Measurements from ENCODE around the gene NHEJ1.
"Not testable (repeated sequence)": the region's sequence is repeated elsewhere in the genome, so short reads cannot be mapped to it uniquely, and the experiment has no call there.

NHEJ1 gene, protein sequence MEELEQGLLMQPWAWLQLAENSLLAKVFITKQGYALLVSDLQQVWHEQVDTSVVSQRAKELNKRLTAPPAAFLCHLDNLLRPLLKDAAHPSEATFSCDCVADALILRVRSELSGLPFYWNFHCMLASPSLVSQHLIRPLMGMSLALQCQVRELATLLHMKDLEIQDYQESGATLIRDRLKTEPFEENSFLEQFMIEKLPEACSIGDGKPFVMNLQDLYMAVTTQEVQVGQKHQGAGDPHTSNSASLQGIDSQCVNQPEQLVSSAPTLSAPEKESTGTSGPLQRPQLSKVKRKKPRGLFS
- 0.76 to 6.5 (median 2.5) reads per million in 17 experiments for total RNA-seq

DNA sequence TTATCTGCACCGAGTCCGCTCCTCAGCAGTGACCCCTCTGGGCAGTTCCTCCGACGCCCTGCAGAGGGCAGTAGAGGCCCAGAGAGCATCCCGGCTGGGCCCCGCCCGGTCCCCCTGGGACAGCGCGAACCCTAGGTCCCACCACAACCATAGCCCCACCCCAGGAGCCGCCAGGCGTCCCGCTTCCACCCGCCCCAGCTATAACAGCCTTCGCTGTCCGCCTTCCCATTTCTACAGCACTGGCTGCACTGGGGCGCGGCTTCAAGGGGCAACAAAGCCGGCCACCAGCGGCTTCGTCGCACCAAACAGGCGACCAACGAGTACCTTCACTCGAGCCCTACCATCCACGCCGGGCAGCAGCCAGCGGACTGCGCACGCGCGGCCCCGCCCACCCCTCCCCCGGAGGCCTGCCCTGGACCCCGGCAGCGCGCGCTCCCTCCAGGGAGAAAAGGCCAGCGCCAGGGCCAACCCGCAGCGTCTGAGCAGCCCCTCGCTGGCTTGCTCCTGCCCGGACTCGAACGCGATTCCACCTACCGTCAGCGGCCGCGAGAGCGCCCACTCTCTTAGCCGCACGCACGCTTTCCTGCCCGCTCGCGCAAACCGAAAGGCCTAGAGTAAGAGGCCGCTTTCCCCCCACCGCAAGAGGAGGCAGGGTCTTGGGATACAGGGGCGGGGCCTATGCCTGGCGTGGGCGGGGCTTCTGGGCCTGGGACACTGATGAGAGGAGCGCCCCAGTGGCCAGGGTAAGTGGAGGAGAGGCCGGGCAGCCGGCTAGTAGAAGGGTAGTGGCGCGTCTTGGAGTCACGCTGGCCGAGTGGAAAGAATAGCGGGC, at the start of gene NHEJ1:
Gene NHEJ1 (minus strand): TSS at position 630 of the 832 bp plus-strand sequence. CDS start 2,453 bp downstream, outside the sequence.
- peak; percentile 96 to 98 (median 97) for DNase-seq

DNA sequence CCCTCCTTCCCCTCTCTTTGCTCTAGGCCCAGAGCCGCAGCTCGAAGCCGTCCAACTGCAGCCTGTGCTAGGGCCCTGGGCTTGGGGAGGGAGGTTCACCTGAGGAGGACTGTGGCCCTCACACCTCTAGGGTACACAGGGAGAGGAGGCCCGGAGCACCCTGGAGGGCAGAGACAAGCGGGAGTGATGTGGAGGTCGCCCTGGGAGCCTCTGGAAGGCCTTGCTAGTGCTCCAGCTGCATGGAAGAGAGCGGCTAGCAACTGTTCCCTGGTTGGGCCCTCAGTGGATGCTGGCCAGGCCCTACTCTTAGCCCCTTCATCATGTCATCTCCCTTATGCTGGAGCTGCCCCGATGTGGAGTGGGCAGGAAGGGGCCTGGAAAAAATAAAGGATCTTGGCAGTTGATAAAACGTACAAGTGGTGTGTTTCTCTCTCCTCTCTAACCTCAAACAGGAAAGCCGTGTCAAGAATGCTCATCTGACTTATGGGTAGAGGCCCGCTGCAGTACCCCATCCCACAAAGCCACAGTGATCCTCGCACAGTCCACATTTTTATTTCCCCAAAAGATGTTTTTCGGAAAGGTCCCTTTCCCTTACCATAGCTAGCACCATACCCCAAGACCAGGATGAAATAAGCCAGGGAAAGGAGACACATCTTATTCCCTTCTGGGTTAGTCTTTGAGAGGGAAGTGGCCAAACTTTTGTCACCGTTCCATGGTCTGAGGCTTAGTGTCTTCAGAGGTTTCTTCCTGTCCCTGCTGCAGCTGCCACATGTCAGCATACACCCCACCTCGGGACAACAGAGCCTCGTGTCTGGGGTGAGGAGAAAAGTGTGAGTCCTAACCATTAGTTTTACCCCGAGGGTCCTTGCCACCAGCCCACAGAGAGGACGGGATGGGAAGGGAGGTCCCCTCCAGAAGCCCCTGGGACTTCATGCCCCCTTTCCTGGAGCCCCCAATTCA, 48.9 kb upstream of the NHEJ1 start:
- DNase-seq = no peak

DNA sequence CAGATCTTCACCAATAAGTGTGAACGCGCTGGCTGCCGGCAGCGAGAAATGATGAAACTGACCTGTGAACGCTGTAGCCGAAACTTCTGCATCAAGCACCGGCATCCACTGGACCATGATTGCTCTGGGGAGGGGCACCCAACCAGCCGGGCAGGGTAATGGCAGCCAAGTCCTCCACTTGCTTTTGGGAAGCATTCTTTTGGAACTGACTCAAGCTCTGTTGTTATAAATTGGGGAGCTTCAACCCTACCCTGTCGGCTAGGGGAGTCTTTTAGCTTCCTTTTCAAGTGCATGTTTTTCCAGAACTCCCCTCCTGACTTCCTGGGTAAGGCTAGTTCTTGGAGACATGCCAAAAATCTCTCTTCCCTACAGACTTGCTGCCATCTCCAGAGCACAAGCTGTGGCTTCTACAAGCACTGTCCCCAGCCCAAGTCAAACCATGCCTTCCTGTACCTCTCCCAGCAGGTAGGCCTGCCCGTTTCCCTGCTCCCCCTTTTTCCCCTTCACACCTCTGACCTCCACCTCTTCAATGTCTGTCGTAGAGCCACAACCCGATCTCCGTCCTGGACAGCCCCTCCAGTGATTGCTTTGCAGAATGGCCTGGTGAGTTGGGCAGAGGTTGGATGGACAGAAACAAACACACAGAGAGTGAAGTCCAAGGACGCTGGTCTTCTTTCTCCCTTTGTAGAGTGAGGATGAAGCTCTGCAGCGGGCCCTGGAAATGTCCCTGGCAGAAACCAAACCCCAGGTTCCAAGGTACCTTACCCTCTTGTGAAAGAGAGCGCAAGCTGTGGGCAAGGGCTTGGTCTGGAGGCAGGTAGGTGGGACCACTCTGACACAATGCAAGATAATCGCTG, 47.5 kb upstream of the NHEJ1 start:
- peak; percentile 10 to 55 (median 36) for DNase-seq

DNA sequence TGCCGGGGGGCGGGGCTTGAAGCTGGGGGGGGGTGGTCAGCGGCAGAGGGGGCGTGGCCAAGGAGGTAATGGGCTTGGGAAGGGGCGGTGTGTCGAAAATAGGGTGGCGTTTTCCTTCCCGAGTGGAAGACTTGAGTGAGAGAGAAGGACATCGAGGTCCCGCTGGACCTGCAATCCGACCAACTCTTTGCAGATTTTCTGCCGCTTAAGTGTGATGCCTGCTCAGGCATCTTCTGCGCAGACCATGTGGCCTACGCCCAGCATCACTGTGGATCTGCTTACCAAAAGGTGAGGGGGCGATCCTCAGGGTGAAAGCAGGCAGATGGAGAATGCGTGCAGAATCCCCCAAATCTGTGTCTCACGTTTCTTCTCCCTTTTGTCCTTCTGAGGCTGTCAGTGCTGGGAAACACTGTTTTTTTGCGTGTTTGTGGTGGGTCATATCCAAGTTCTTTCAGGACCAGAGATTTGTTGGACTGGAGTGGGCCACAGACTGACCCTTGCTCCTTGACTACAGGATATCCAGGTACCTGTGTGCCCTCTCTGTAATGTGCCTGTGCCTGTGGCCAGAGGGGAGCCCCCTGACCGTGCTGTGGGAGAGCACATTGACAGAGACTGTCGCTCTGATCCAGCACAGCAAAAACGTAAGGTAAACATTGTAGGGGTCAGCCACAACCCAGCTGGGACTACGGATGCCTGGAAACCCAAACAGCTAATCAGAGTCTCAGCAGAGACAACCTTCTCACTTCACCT, 46.7 kb upstream of the NHEJ1 start:
- DNase-seq = no peak

DNA sequence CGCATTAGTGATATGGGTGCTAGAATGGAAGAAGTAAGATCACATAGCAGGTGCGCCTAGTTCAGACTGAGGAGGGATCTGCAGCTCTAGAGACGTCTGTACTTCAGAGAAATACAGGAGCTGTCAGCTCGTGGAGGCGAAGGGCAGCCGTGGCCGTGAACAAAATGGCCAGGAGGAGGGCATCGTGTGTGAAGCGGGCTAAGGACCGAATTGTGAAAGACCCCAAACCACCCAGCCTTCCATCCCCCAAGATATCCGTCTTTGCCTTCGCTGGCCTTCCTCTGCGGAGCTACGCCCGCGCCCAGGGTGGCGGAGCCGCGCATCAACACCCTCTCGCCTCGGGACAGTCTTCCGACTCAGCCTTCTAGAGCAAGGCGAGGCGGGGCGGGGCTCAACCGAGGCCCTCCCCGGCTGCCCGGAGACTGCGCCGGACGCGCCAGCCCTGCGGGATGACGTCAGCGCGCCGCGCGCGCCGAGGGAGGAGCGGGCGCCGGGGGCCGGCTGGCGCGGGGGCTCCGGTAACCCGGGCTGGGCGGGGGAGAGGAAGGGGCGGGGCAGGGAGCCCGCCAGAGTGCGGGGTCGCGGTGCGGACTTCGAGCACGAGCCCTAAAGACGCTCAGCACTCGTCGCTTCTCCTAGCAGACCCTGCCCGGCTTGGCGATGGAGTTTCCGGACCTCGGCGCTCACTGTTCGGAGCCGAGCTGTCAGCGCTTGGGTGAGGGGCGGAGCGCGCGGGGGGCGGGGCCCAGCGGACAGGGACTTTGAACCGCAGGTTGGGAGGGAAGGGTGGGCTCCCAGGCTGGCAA, 45.9 kb upstream of the NHEJ1 start, which contains the start of gene ZFAND2B:
Gene ZFAND2B (plus strand): TSS at position 455 of the 806 bp plus-strand sequence. CDS start 206 bp downstream, at position 661.
- peak; percentile 97 to 99 (median 98) for DNase-seq

DNA sequence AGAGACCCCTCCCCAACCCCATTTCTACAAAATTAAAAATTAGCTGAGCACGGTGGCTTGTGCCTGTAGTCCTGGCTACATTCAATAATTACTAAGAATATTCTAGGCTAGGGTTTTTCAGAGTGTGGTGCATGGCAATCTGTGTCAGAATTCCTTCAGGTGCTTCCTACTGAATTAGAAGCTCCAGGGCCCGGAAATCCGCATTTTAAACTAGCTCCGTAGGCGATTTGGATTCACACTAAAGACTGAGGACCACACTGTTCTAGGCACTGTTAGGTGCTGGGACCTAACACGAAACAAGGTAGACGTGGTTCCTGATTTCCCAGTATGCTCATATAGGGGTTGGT, 45.3 kb upstream of the NHEJ1 start:
- DNase-seq = no peak

DNA sequence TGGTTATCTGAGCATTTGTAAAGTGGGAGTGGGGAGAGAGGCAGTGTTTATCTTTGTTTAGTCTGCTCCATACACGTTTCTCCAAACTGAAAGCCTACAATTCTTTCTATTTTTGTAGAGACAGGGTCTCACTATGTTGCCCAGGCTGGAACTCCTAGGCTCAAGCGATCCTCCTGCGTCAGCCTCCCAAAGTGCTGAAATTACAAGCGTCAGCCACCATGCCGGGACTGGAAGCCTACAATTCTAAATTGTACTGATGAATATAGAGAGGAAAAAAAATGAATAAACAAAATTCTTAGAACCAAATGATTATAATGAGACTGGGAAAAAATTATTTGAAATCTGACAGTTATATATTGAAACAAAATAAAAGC, 44.5 kb upstream of the NHEJ1 start:
- no peak for DNase-seq

DNA sequence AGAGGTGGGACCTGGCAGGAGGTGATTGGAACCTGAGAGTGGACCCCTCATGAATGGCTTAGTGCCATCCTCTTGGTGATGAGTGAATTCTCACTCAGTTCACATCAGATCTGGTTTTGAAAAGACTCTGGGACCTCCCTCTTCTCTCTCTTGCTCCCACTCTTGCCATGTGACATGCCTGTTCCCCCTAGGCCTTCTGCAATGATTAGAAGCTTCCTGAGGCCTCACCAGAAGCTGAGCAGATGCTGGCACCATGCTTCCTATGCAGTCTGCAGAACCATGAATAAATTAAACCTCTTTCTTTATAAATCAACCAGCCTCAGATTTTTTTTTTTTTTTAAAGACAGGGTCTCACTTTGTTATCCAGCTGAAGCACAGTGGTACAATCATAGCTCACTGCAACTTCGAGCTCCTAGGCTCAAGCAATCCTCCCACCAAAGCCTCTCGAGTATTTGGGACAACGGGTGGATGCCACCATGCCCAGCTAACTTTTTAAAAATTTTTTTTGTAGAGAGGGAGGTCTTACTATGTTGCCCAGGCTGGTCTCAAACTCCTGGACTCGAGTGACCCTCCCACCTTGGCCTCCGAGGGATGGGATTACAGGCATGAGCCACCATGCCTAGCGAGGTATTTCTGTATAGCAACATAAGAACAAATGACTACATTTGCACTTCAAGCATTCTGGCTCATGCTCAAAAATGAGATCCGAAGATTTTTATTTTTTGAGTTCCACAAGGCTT, 44.0 kb upstream of the NHEJ1 start:
- no peak for DNase-seq

DNA sequence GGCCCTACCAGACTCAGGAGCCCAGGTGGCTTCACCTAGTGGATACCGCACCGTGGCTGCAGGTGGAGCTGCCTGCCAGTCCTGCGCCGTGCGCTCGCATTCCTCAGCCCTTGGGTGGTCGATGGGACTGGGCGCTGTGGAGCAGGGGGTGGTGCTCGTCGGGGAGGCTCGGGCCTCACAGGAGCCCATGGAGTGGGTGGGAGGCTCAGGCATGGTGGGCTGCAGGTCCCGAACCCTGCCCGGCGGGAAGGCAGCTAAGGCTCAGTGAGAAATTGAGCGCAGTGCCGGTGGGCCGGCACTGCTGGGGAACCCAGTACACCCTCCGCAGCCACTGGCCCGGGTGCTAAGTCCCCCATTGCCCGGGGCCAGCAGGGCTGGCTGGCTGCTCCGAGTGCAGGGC, 40.7 kb upstream of the NHEJ1 start:
- not testable (repeated sequence) for DNase-seq

DNA sequence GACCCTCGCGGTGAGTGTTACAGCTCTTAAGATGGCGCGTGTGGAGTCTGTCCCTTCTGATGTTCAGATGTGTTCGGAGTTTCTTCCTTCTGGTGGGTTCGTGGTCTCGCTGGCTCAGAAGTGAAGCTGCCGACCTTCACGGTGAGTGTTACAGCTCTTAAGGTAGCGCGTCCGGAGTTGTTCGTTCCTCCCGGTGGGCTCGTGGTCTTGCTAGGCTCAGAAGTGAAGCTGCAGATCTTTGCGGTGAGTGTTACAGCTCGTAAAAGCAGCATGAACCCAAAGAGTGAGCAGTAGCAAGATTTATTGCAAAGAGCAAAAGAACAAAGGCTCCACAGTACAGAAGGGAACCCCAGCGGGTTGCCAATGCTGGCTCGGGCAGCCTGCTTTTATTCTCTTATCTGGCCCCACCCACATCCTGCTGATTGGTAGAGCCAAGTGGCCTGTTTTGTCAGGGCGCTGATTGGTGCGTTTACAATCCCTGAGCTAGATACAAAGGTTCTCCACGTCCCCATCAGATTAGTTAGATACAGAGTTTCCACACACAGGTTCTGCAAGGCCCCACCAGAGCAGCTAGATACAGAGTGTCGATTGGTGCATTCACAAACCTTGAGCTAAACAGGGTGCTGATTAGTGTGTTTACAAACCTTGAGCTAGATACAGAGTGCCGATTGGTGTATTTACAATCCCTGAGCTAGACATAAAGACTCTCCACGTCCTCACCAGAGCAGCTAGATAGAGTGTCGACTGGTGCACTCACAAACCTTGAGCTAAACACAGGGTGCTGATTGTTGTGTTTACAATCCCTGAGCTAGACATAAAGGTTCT, 40.1 kb upstream of the NHEJ1 start:
- not testable (repeated sequence) for DNase-seq

DNA sequence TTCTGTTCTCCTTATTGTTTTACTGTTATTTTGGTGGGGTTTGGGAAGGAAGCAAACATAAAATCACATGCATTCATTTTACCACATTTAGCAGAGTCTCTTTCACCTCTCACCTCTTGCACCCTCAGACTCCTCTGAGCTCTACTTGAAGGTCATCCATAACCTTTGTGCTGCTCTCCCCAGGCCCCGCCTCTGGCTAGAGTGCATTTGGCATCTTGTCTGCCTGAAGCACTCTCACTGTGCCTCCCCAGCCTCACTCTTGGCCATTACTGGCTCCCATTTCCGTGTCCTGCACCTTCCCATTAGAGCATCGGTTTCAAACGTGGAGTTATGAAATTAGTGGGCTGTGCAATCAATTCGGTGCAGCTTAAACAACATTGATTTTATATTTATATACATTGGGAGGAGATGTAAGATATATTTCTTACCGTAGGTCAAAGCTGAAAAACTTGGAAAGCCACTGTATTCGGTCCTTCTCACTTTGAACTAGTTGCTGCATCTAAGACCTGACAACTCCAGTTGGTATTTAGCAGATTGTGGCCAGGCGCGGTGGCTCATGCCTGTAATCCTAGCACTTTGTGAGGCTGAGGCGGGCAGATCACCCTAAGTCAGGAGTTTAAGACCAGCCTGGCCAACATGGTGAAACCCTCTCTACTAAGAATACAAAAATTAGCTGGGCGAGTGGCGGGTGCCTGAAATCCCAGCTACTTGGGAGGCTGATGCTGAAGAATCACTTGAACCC, 39.0 kb upstream of the NHEJ1 start:
- no peak for DNase-seq

DNA sequence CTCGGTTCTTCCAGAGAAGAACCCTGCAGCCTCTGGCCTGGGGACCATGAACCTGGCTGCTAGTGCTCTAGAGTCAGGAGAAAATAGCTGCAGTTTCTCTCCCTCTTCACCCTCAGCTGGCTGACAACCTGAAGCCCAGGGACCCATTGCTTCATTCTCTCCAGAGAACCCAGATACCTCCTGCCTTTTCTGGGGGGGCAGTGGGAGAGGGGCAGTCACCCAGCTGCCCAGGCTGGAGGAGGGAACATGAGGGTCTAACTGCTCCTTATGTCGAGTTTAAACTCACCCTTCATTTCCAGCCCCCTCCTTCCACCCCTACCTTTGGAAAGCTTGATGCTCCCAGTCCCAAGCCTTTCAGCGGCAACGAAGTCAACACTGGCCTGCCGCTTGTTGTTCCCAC, 38.4 kb upstream of the NHEJ1 start:
- no peak for DNase-seq

DNA sequence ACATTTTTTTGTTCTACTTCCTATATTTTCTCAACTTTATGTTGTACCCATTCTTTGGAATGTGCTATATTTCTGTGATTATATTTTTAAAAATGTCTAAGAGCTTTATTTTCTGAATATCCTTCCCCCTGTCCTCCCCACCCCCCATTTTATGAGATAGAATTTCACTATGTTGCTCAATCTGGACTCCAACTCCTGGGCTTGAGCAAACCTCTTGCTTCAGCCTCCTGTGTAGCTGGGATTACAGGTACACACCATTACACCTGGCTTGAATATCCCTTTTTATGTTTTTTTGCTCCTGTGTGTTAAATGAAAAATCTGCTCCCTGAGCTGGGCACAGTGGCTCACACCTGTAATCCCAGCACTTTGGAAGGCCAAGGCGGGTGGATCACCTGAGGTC, 36.8 kb upstream of the NHEJ1 start:
- no peak for DNase-seq

DNA sequence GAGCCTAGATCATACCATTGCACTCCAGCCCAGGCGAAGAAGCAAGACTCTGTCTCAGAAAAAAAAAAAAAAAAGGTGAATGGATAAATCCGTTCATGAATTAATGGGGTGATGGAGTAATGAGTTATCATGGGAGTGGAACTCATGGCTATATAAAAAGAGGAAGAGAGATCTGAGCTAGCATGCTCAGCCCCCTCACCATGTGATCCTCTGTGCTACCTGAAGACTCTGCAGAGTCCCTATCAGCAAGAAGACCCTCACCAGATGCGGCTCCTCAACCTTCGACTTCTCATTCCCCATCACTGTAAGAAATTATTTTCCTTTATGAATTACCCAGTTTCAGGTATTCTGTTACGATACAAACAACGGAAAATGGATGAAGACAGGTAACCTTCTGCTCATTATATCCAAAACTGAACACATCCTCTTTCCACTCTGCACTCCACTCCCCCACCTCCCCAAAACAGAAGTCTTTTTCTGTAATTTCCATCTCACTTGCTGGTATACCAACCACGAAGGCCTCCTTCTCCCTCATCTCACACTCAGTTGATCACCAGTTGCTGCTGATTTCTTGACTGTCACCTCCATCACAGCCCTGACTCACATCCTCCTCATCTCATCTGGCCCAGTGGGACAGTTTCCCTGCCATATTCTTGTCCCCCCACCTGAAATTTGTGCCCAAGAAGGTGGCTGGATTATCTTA, 26.3 kb upstream of the NHEJ1 start:
- DNase-seq = no peak

DNA sequence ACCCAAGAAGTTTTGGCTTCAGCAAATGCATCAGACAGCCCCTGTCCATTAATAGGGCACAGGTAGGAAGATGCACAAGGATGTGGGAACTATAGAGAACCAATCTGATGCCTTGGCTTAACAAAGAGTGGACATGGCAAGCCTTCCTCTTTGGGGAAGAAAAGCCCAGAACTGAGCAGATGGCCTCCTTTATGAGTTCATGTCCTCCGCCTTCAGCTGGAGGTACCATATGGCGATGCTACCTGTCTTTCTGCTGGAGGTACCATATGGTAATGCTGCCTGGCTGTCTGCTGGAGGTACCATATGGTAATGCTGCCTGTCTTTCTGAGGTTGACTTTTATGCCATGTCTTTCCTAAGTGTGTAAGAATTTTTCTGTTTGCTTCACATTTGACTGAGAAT, 23.5 kb upstream of the NHEJ1 start:
- no peak for DNase-seq

DNA sequence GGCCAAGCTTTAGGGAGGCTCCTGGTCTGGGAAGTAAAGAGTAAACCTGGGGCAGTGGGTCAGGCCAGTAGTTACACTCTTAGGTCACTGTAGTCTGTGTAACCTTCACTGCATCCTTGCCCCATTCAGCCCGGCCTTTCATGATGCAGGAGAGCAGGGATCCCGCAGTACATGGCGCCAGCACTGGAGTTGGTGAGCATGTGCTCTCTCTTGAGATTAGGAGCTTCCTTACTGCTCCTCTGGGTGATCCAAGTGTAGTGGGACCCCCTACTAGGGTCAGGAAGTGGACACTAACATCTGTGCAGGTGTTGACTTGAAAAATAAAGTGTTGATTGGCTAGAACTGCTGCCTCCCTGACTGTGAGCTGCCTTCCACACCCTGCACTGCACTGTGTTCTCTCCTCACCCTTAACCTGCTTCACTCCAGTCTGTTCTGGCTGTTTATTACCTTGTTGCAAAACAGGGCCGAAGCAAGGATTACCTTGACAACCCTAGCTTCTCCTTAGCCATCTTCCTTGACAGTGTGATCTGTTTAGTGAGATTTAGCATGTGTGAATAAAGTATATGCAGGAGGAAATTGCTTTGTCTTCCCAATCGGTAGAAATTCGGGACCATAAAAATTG, 22.6 kb upstream of the NHEJ1 start:
- no peak for DNase-seq
